WTC11 (cell line): ENCODE results near the gene BZW2. TPM values are rescaled to one million over a fixed set of nuclear protein-coding genes. Genes with fewer than 3 reads are reported as not detected.

Experiments
- ATAC-seq: fragments of 200-7000 bp; cut with Tn5 transposase; 2 replicates; pipeline ENCODE4 v1.10.0; 2021; ENCODE audit warnings: mild to moderate bottlenecking, moderate library complexity
- CTCF ChIA-PET: fragments of 300-600 bp; sonication (Branson Sonifier 250); formaldehyde crosslinking; loops from one replicate; lab custom pipeline; 2021; ENCODE audit warnings: antibody characterized with exemption; lab: Charles Lee
- POLR2A ChIA-PET: fragments of 350-600 bp; sonication (Branson Sonifier 250); formaldehyde crosslinking; loops from one replicate; lab custom pipeline; 2021; ENCODE audit warnings: antibody characterized with exemption; lab: Charles Lee
- DNase-seq: peaks from one replicate; pipeline ENCODE4 v3.0.0; 2021; ENCODE audit warnings: low spot score
- H3K27ac Mint-ChIP-seq: 2 replicates; pipeline ENCODE4 v1.8.0; 2021; ENCODE audit warnings: mixed read lengths
- H3K27me3 Mint-ChIP-seq: 2 replicates; pipeline ENCODE4 v1.8.0; 2021; ENCODE audit warnings: low read depth, mild to moderate bottlenecking, moderate library complexity, mixed read lengths
- H3K36me3 Mint-ChIP-seq: 2 replicates; pipeline ENCODE4 v1.8.0; 2021; ENCODE audit warnings: mixed read lengths
- H3K4me1 Mint-ChIP-seq: 2 replicates; pipeline ENCODE4 v1.8.0; 2022; ENCODE audit warnings: mixed read lengths
- H3K4me3 Mint-ChIP-seq: 2 replicates; pipeline ENCODE4 v1.8.0; 2021; ENCODE audit warnings: mild to moderate bottlenecking, moderate library complexity, mixed read lengths
- H3K9me3 Mint-ChIP-seq: 2 replicates; pipeline ENCODE4 v1.8.0; 2021; ENCODE audit warnings: mixed read lengths
- ELF4 ChIP-seq: sonication (generic); formaldehyde crosslinking; IDR thresholded peaks from 2 replicates; pipeline ENCODE4 v1.8.1; 2022; ENCODE audit warnings: low read depth, mild to moderate bottlenecking, moderate library complexity, missing genetic modification reagents
- FOXJ3 ChIP-seq: sonication (generic); formaldehyde crosslinking; IDR thresholded peaks from 2 replicates; pipeline ENCODE4 v1.9.0; 2021; ENCODE audit warnings: missing genetic modification reagents, mild to moderate bottlenecking, borderline replicate concordance
- MXD4 ChIP-seq: fragments of 250-450 bp; sonication (Bioruptor Pico); IDR thresholded peaks from 2 replicates; pipeline ENCODE4 v1.8.0; 2021; ENCODE audit warnings: mild to moderate bottlenecking, moderate library complexity, borderline replicate concordance
- NFATC4 ChIP-seq: fragments of 250-450 bp; sonication (Bioruptor Pico); IDR thresholded peaks from 2 replicates; pipeline ENCODE4 v1.9.0; 2021; ENCODE audit warnings: mild to moderate bottlenecking
- NFE2L1 ChIP-seq: sonication (generic); formaldehyde crosslinking; IDR thresholded peaks from 2 replicates; pipeline ENCODE4 v1.8.1; 2023; ENCODE audit warnings: missing genetic modification reagents
- NFYB ChIP-seq: sonication (generic); formaldehyde crosslinking; conservative IDR thresholded peaks from 2 replicates; pipeline ENCODE4 v1.8.0; 2022; ENCODE audit warnings: low read depth, missing genetic modification reagents
- OVOL2 ChIP-seq: fragments of 250-450 bp; sonication (Bioruptor Pico); IDR thresholded peaks from 2 replicates; pipeline ENCODE4 v1.9.0; 2021; ENCODE audit warnings: mild to moderate bottlenecking, borderline replicate concordance
- PRRX2 ChIP-seq: fragments of 250-450 bp; sonication (Bioruptor Pico); IDR thresholded peaks from 2 replicates; pipeline ENCODE4 v1.8.0; 2021; ENCODE audit warnings: mild to moderate bottlenecking
- total RNA-seq: library from RNA; stranded (reverse); gene quantifications from 3 replicates; pipeline ENCODE4 v1.2.3, GENCODE V29; 2021
- TF ChIP-seq, protein P1 (sequence below): sonication (generic); formaldehyde crosslinking; IDR thresholded peaks from 2 replicates; pipeline ENCODE4 v1.8.1; 2023; ENCODE audit warnings: mild to moderate bottlenecking, missing genetic modification reagents, moderate library complexity
- TF ChIP-seq, protein P2 (sequence below): sonication (generic); formaldehyde crosslinking; IDR thresholded peaks from 2 replicates; pipeline ENCODE4 v1.8.0; 2022; ENCODE audit warnings: mild to moderate bottlenecking, missing genetic modification reagents
- TF ChIP-seq, protein P3 (sequence below): sonication (generic); formaldehyde crosslinking; conservative IDR thresholded peaks from 2 replicates; pipeline ENCODE4 v1.8.1; 2022; ENCODE audit warnings: mild to moderate bottlenecking, missing genetic modification reagents
- TF ChIP-seq, protein P4 (sequence below): fragments of 250-450 bp; sonication (Bioruptor Pico); IDR thresholded peaks from 2 replicates; pipeline ENCODE4 v1.9.0; 2021; ENCODE audit warnings: mild to moderate bottlenecking
- TF ChIP-seq, protein P5 (sequence below): fragments of 250-450 bp; sonication (Bioruptor Pico); IDR thresholded peaks from 2 replicates; pipeline ENCODE4 v1.9.0; 2021; ENCODE audit warnings: moderate library complexity, mild to moderate bottlenecking, inconsistent platforms, borderline replicate concordance
- TF ChIP-seq, protein P6 (sequence below): sonication (generic); formaldehyde crosslinking; IDR thresholded peaks from 2 replicates; pipeline ENCODE4 v1.8.1; 2023; ENCODE audit warnings: mild to moderate bottlenecking, missing genetic modification reagents
- TF ChIP-seq, protein P7 (sequence below): sonication (generic); formaldehyde crosslinking; IDR thresholded peaks from 2 replicates; pipeline ENCODE4 v1.8.0; 2022; ENCODE audit warnings: mild to moderate bottlenecking, missing genetic modification reagents
- TF ChIP-seq, protein P8 (sequence below): fragments of 250-450 bp; sonication (Bioruptor Pico); IDR thresholded peaks from 2 replicates; pipeline ENCODE4 v1.9.0; 2021; ENCODE audit warnings: mild to moderate bottlenecking
- TF ChIP-seq, protein P9 (sequence below): sonication (generic); formaldehyde crosslinking; IDR thresholded peaks from 2 replicates; pipeline ENCODE4 v1.8.1; 2022; ENCODE audit warnings: low read depth, missing genetic modification reagents, borderline replicate concordance

The BZW2 gene
- total RNA-seq, 1 experiment from 2014 or later: 105 TPM

DNA sequence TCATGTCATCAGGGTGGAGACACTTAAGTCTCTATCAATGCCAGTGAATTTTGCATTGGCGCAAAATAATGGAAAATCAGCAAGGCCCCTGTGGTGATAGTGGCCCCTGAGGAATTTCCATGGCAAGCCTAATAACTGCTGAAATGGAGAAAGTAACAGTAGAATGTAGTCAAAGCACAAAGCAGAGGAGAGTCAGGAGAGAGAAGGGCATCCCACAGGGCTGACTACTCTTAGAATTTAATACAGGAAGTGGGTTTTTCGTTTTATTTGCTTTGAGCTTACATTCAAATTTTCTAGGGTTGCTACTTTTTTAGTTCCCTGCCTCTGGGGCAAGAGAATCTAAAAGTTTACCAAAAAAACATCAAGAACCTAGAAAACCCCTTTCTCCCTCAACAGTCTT is 39.0 kb downstream of the BZW2 start (continued):
- TF ChIP-seq OVOL2 (CRISPR knock-in tag): no peak
- TF ChIP-seq, protein P1, sequence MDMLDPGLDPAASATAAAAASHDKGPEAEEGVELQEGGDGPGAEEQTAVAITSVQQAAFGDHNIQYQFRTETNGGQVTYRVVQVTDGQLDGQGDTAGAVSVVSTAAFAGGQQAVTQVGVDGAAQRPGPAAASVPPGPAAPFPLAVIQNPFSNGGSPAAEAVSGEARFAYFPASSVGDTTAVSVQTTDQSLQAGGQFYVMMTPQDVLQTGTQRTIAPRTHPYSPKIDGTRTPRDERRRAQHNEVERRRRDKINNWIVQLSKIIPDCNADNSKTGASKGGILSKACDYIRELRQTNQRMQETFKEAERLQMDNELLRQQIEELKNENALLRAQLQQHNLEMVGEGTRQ (CRISPR knock-in tag): no peak

DNA sequence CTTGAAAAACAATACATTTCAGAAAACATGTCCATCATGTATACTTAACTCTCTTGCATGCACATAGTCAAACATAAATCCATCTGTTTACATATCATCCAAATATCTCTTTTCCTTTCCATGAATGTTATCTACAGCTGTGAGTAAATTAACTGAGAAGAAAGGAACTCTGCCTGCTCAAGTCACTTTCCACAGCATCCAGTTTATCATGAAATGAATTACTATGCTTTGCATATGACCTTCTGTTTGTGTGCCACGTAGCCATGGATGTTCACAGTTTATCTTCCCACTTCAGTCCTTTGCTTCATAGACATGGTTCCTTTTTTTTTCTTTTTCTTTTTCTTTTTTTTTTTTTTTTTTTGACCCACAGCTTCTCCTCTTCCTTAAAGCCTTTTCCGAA is 39.6 kb downstream of the BZW2 start:
- Mint-ChIP-seq H3K9me3 (no peaks in the 10 kb centered on the region), H3K4me1 (peaks cover 14% of the 10 kb centered on the region), H3K4me3 (no peak overlapping the region), H3K27ac (peak overlapping the region; percentile 75), H3K36me3 (peaks cover 51% of the 10 kb centered on the region), H3K27me3 (no peaks in the 10 kb centered on the region)
- TF ChIP-seq NFE2L1 (no peak), NFATC4 (no peak), MXD4 (no peak), PRRX2 (CRISPR knock-in tag) (no peak), FOXJ3 (CRISPR knock-in tag) (no peak), ELF4 (CRISPR knock-in tag) (no peak)
- TF ChIP-seq, protein P2, sequence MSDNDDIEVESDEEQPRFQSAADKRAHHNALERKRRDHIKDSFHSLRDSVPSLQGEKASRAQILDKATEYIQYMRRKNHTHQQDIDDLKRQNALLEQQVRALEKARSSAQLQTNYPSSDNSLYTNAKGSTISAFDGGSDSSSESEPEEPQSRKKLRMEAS: no peak
- TF ChIP-seq, protein P3, sequence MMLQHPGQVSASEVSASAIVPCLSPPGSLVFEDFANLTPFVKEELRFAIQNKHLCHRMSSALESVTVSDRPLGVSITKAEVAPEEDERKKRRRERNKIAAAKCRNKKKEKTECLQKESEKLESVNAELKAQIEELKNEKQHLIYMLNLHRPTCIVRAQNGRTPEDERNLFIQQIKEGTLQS (CRISPR knock-in tag): no peak
- TF ChIP-seq, protein P4, sequence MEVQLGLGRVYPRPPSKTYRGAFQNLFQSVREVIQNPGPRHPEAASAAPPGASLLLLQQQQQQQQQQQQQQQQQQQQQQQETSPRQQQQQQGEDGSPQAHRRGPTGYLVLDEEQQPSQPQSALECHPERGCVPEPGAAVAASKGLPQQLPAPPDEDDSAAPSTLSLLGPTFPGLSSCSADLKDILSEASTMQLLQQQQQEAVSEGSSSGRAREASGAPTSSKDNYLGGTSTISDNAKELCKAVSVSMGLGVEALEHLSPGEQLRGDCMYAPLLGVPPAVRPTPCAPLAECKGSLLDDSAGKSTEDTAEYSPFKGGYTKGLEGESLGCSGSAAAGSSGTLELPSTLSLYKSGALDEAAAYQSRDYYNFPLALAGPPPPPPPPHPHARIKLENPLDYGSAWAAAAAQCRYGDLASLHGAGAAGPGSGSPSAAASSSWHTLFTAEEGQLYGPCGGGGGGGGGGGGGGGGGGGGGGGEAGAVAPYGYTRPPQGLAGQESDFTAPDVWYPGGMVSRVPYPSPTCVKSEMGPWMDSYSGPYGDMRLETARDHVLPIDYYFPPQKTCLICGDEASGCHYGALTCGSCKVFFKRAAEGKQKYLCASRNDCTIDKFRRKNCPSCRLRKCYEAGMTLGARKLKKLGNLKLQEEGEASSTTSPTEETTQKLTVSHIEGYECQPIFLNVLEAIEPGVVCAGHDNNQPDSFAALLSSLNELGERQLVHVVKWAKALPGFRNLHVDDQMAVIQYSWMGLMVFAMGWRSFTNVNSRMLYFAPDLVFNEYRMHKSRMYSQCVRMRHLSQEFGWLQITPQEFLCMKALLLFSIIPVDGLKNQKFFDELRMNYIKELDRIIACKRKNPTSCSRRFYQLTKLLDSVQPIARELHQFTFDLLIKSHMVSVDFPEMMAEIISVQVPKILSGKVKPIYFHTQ (CRISPR knock-in tag): no peak
- TF ChIP-seq, protein P5, sequence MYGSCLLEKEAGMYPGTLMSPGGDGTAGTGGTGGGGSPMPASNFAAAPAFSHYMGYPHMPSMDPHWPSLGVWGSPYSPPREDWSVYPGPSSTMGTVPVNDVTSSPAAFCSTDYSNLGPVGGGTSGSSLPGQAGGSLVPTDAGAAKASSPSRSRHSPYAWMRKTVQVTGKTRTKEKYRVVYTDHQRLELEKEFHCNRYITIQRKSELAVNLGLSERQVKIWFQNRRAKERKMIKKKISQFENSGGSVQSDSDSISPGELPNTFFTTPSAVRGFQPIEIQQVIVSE: no peak
- TF ChIP-seq, protein P6, sequence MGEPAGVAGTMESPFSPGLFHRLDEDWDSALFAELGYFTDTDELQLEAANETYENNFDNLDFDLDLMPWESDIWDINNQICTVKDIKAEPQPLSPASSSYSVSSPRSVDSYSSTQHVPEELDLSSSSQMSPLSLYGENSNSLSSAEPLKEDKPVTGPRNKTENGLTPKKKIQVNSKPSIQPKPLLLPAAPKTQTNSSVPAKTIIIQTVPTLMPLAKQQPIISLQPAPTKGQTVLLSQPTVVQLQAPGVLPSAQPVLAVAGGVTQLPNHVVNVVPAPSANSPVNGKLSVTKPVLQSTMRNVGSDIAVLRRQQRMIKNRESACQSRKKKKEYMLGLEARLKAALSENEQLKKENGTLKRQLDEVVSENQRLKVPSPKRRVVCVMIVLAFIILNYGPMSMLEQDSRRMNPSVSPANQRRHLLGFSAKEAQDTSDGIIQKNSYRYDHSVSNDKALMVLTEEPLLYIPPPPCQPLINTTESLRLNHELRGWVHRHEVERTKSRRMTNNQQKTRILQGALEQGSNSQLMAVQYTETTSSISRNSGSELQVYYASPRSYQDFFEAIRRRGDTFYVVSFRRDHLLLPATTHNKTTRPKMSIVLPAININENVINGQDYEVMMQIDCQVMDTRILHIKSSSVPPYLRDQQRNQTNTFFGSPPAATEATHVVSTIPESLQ (CRISPR knock-in tag): no peak
- TF ChIP-seq, protein P7, sequence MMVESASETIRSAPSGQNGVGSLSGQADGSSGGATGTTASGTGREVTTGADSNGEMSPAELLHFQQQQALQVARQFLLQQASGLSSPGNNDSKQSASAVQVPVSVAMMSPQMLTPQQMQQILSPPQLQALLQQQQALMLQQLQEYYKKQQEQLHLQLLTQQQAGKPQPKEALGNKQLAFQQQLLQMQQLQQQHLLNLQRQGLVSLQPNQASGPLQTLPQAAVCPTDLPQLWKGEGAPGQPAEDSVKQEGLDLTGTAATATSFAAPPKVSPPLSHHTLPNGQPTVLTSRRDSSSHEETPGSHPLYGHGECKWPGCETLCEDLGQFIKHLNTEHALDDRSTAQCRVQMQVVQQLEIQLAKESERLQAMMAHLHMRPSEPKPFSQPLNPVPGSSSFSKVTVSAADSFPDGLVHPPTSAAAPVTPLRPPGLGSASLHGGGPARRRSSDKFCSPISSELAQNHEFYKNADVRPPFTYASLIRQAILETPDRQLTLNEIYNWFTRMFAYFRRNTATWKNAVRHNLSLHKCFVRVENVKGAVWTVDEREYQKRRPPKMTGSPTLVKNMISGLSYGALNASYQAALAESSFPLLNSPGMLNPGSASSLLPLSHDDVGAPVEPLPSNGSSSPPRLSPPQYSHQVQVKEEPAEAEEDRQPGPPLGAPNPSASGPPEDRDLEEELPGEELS (CRISPR knock-in tag): no peak
- ATAC-seq (no peak), DNase-seq (no peak)
- ChIA-PET CTCF (interaction anchor here (1.2 kb wide), 1 partner anchor 10 kb away, joined by 5 read pairs; no protein-coding TSS in a partner anchor), POLR2A (no interaction called here)

DNA sequence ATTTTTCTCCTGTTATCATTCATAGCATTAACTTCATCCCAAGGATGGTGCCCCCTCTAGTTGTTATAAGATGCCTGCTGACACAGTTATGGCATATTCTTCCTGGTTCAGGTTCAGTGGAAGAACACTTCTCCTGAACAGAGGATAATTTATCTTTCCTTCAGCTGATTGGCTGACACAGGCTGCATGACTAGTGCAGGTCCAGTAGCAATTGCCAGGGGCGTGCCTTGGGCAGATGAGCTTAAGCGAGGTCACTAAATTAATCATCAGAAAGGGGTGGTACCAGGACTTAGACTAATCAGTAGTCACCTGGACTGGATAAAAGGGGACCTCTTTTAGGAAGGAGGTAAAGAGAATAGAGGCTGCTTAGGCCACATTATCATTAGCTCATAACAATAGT is 42.3 kb downstream of the BZW2 start:
- peaks cover 49% of the 10 kb centered on the region for H3K36me3 Mint-ChIP-seq
- H3K4me3 Mint-ChIP-seq: no peak overlapping the region
- peak overlapping the region; percentile 53 for H3K27ac Mint-ChIP-seq
- H3K27me3 Mint-ChIP-seq: no peaks in the 10 kb centered on the region
- ATAC-seq: no peak; the same call in 1 of the 2 replicates
- H3K4me1 Mint-ChIP-seq: peaks cover 14% of the 10 kb centered on the region
- ChIA-PET POLR2A (no interaction called here), CTCF (no interaction called here)
- no peaks in the 10 kb centered on the region for H3K9me3 Mint-ChIP-seq
- DNase-seq: no peak
- TF ChIP-seq MXD4: no peak
- TF ChIP-seq, protein P8, sequence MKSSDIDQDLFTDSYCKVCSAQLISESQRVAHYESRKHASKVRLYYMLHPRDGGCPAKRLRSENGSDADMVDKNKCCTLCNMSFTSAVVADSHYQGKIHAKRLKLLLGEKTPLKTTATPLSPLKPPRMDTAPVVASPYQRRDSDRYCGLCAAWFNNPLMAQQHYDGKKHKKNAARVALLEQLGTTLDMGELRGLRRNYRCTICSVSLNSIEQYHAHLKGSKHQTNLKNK (CRISPR knock-in tag): no peak
- TF ChIP-seq, protein P9, sequence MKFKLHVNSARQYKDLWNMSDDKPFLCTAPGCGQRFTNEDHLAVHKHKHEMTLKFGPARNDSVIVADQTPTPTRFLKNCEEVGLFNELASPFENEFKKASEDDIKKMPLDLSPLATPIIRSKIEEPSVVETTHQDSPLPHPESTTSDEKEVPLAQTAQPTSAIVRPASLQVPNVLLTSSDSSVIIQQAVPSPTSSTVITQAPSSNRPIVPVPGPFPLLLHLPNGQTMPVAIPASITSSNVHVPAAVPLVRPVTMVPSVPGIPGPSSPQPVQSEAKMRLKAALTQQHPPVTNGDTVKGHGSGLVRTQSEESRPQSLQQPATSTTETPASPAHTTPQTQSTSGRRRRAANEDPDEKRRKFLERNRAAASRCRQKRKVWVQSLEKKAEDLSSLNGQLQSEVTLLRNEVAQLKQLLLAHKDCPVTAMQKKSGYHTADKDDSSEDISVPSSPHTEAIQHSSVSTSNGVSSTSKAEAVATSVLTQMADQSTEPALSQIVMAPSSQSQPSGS (CRISPR knock-in tag): no peak
- no peak for TF ChIP-seq NFYB (CRISPR knock-in tag)
